GM13976 (cell line): ENCODE results near the gene FAN1.

ENCODE experiments used
- DNase-seq: peaks from one replicate; pipeline ENCODE4 v3.0.0; 2012; ENCODE audit warnings: low spot score
- in situ Hi-C: fragments of 300-500 bp; cut with MboI; formaldehyde crosslinking; loops from one replicate; pipeline ENCODE4 v1.12.0; 2022; ENCODE audit warnings: low sequenced_read_pairs, mixed read lengths, inconsistent platforms; ENCODE audit not compliant: unreplicated experiment
- TF ChIP-seq, protein P1 (sequence below): IDR thresholded peaks from 2 replicates; pipeline ENCODE4 v1.5.1; 2012; ENCODE audit warnings: borderline replicate concordance, mild to moderate bottlenecking; ENCODE audit not compliant: insufficient read depth; ENCODE audit errors: extremely low read depth, missing control alignments, control extremely low read depth

FAN1 gene

GRCh38 chr15:30904812-30905211 is 1.1 kb downstream of the FAN1 start:
- TF ChIP-seq, protein P1, sequence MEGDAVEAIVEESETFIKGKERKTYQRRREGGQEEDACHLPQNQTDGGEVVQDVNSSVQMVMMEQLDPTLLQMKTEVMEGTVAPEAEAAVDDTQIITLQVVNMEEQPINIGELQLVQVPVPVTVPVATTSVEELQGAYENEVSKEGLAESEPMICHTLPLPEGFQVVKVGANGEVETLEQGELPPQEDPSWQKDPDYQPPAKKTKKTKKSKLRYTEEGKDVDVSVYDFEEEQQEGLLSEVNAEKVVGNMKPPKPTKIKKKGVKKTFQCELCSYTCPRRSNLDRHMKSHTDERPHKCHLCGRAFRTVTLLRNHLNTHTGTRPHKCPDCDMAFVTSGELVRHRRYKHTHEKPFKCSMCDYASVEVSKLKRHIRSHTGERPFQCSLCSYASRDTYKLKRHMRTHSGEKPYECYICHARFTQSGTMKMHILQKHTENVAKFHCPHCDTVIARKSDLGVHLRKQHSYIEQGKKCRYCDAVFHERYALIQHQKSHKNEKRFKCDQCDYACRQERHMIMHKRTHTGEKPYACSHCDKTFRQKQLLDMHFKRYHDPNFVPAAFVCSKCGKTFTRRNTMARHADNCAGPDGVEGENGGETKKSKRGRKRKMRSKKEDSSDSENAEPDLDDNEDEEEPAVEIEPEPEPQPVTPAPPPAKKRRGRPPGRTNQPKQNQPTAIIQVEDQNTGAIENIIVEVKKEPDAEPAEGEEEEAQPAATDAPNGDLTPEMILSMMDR = no peak
- in situ Hi-C loops = no loop called here
- no peak for DNase-seq

DNA sequence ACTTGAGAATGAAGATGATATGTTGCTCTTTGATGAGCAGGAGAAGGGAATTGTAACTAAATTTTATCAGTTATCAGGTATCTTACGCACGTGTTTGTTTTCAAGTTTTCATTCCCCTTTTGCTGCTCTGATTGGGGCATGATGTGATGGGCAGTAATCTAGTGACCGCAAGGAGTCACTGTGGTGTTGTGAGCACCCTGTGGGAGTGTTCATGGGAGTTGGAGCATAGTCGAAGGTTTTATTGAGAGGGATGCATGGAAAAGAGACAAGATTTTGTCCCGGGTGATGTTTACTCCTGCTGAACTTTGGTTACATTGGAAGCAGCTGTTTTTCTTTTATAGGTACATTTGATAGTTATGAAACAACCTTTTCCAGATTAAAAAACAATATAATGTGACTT is 2.1 kb downstream of the FAN1 start:
- in situ Hi-C loops = no loop called here
- TF ChIP-seq, protein P1 = no peak
- DNase-seq = no peak

DNA sequence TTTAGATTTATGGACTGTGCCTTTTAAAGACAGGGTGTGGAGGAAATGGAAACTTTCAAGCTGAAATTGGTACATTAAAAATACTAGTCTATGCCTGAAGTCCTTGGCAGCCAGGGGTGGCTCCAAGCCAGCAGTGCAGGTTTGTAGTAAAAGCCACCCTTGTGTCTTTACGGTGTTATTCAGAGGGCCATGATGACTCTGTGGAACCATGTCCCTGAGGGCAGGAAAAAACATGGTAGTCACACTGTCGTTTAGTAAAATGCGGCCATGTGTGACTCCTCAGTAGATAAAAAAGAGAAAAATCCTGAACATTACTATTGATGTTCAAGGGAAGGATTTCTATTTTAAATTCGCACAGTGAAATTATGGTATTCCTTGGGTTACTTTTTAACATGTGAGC is 2.7 kb downstream of the FAN1 start:
- in situ Hi-C loops = no loop called here
- TF ChIP-seq, protein P1 = no peak
- DNase-seq = no peak

DNA sequence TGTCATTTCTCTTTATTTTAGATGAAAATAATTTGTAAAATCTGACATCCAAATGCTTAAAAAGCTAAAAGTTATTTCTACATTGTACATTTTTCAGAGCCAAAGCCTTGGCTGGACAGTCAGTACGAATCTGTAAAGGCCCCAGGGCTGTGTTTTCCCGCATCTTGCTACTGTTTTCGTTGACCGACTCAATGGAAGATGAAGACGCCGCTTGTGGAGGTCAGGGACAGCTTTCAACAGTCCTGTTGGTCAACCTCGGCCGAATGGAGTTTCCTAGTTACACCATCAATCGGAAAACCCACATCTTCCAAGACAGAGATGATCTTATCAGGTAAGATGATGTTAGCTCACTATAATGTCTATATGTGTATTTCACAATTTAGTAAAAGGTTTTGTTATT is 10.0 kb downstream of the FAN1 start:
- DNase-seq = no peak
- TF ChIP-seq, protein P1 = no peak
- in situ Hi-C loops = no loop called here

- no peak for DNase-seq
- in situ Hi-C loops = no loop called here
- TF ChIP-seq, protein P1 = no peak
Measured at GRCh38 chr15:30917013-30917412, 13.3 kb downstream of the FAN1 start.

DNA sequence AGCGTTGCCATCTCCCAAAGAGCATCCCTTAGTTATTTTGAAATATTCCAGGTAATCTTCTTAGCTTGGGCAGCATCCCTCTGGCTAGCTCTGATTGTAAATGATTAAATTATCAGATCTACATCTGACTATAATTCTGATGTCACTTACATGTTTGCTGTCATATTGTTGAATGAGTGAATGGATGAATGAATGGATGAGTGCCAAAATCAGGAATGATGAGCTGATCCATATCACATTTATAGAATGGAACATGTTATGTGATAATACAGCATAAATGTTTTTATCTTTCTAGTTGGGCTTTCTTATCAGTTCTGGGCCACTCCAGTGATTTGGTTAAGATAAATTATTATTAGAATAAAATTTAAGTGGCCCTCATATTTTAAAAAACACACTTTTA is 14.0 kb downstream of the FAN1 start:
- in situ Hi-C loops = no loop called here
- TF ChIP-seq, protein P1 = no peak
- no peak for DNase-seq

- no peak for DNase-seq
- TF ChIP-seq, protein P1 = no peak
- in situ Hi-C loops = no loop called here
Measured at GRCh38 chr15:30918366-30918765, 14.7 kb downstream of the FAN1 start.
